A549 (cell line): ENCODE measurements around the gene FMNL2.

Source experiments
- CTCF ChIP-seq: fragments of >200 bp; sonication (Bioruptor Twin); formaldehyde crosslinking; IDR thresholded peaks from 3 replicates; pipeline ENCODE4 v1.5.1; 2016
- MYC ChIP-seq: IDR thresholded peaks from 2 replicates; pipeline ENCODE4 v1.6.1; 2012; ENCODE audit warnings: mild to moderate bottlenecking, inconsistent platforms, low read length, improper control_type of control experiment, borderline replicate concordance

GRCh38 chr2:152347076-152347475 is 12.1 kb downstream of the FMNL2 start:
- TF ChIP-seq MYC, result no peak
- no peak for TF ChIP-seq CTCF
